NCI-H345 (cell line): Measurements from ENCODE around the gene ADGRB3.
A peak's percentile ranks its signal among the peaks of the same experiment; 100 is the strongest.
"Not testable (repeated sequence)": the region's sequence is repeated elsewhere in the genome, so short reads cannot be mapped to it uniquely, and the experiment has no call there.

ENCODE experiments used
- DNase-seq: peaks from one replicate; lab custom pipeline; 2025; lab: John Stamatoyannopoulos, UW

Gene ADGRB3

DNA sequence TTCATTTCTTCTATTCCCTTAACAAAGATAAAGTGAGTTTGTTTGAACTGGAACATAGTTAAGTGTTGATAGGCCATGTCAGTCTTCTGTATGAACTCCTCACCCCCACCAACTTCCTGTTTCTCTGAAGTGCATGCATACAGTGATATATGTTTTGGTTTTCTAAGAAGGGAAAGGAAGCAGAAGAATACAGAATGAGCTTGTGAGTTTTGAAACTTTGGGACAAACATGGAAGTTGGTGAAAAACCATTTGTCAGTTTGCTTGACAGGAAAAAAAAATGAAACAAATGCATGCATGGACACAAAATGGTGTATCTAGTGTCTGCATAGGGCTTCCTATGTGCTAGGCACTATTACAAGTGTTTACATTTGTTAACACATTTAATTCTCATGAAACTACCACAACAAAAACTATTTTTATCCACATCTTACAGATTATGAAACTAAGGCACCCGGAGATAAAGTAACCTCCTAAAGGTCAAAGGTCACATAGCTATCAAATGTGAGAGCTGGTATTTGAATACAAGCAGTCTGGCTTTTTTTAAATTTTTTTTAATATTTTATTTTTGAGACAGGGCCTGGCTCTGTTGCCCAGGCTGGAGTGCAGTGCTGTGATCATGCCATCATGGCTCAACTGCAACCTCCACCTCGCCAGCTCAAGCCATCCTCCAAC is 105.9 kb downstream of the ADGRB3 start:
- no peak for DNase-seq

DNA sequence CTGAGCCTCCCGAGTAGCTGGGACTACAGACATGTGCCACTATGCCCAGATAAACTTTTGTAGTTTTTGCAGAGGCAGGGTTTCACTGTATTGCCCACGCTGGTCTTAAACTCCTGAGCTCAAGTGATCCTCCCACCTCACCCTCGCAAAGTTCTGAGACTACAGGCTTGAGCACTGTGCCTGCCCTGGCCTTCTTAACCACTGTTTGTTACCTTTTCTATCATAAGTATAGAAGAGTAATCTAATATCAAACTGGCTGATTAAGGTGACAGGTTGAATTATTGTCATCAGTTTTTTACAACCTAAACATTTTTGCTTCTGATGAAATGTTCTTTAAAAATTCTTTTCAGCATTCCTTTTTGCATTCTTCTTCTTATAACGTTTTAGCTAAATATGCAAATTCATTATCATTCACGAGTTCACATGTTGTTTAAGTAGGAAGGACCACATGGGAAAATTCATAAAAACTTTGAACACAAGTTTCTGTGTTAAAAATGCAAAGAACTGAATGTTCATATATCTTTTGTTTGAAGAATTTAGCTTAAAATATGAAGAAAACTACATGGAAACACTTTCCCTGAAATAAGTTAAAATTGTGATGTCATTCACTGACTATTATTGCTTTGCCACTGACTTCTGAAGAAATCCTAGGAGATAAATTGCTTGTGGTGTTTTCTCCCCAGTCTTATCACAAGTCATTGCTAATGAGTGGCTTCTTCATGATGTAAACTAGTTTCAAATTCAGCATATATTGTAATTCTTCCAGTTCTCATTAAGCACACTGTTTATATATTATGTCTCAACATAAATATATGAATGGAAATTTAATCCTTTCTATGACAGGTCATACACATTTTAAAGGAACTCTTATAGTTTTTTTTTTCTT is 106.7 kb downstream of the ADGRB3 start:
- DNase-seq: no peak

DNA sequence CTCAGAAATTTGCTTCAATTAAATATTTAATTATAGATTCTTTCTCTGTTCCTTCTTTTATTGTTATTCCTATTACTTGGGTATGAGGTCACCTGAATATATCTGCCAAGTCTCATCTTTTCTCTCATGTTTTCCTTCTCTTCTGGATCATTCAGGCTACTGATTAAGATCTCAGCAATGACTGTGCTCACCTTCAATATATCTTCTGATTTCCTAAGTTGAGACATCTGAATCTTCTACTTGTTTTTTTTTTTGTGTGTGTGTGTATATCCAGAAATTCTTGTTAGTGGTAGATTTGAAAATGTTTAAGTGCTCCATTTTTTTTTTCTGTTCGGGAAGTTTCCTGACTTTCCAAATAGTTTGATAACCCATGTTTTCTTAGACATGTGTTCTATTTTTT is 108.0 kb downstream of the ADGRB3 start:
- no peak for DNase-seq

DNA sequence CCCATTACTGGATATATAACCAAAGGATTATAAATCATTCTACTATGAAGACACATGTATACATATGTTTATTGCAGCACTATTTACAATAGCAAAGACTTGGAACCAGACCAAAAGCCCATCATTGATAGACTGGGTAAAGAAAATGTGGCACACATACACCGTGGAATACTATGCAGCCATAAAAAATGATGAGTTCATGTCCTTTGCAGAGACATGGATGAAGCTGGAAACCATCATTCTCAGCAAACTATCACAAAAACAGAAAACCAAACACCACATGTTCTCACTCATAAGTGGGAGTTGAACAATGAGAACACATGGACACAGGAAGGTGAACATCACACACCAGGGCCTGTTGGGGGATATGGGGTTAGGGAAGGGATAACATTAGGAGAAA is 109.3 kb downstream of the ADGRB3 start:
- DNase-seq: not testable (repeated sequence)

DNA sequence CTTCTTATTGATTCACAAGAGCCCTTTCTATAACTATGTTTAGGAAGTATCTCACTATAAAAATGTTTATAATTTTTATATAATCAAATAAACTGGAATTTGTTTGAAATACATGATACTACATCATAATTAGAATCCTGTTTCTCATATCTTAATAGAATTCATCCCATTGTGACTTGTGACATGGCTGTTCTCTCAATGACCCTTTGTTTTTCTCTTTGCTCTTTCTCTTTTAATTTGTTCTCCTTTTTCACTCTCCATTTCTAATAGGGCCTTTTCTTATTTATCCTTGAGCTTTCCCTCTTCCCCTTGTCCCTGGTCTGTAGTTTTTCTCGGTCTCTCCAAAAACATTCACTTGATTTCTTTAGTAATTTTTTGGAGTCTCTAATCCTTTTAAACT is 111.3 kb downstream of the ADGRB3 start:
- DNase-seq: no peak

DNA sequence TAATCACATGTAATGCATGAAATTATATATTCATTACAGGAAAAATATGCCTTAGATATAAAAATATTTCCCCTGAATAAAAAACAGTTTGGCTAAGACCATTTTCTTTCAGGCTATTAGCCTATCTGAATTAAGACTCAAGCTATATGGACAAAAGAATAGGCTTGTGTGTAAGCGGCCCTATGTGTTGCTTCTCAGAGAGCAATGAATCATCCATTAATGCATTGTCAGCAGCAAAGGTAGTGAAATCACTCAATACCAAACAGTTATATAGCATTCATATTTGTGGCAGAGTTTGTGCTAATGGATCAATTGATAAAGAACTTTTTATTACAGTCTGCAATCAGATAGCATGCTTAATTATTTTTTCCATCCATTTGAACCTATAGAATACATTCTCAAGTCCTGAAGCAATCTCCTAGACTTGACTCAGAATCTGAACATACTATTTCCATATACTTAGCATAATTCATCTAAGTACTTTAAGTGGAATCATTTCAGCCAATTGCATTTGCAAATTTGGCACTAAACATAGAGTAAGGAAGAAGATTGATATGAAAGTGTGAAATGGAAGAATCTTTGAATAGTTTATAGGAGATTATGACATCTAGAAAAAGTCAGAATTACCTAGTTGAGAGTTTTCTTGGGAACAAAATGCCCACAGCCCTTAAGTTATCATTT is 112.2 kb downstream of the ADGRB3 start:
- DNase-seq: no peak

DNA sequence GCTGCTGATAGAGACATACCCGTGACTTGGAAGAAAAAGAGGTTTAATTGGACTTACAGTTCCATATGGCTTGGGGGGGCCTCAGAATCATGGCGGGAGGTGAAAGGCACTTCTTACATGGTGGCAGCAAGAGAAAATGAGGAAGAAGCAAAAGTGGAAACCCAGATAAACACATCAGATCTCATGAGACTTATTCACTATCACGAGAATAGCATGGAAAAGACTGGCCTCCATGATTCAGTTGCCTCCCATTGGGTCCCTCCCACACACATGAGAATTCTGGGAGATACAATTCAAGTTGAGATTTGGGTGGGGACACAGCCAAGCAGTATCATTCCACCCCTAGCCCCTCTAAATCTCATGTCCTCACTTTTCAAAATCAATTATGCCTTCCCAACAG is 112.8 kb downstream of the ADGRB3 start:
- not testable (repeated sequence) for DNase-seq

DNA sequence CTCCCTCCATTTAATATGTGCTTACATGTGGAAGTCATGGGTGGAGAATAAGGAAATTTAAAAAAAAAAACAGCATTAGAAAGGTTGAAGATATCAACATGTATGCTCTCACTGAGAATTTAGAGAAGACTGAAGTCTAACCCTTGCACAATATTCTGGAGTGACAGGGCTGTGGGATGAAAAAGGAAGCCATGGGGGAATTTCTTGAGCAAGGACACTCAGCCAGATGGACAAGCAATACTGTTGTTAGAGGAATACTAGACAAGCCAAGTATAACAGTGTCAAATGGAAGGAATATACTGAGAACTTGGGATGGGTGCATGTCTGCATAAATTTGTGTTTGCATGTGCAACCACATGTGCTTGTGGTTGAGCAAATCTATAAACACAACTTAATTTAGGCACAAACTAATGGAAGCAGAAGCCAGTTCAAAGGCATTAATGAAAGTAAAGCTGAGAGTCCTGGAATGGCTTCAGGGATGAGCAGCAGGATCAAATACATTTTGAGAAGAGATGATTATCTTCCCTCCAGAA is 119.7 kb downstream of the ADGRB3 start:
- no peak for DNase-seq

DNA sequence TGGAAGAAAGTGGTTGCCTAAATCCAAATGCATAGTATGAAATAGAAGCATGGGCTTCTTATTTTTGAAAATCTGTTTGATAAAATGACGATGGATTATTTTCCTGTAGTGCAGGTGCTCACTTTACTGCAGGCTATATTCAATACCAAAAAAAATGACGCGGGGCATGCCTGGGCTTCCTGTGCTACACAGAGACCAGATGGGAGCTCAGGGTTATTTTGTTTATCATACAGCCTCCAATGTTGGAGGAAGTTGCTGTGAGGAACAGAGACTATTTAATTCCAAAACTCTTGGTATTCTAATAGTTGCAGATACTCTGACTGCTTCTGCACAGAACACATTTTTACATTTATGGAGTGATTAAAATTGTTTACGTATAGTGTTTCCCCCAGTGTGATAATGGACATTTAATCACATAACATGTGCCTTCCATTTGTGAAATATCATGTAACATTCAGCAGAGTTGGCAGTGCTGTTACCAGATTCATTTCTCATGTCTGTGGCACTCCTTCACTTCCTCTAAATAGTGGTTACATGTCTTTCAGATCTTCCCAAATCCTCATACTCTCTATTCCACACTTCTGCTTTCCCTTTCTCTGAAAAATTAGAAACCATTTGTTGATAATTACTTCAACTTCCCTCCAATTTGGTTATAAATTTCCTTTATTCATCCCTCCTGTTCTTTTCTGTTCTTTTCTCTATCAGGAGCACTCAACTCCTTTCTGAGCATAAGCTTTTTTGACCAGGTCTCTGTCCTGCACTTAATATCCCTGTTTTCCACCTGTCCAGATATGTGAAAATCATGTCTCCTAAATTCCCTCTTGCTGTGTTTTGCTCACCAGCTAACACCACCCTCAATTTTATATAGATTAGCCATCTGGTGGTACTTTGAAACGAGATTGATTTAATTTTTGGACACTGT is 121.6 kb downstream of the ADGRB3 start:
- no peak for DNase-seq

DNA sequence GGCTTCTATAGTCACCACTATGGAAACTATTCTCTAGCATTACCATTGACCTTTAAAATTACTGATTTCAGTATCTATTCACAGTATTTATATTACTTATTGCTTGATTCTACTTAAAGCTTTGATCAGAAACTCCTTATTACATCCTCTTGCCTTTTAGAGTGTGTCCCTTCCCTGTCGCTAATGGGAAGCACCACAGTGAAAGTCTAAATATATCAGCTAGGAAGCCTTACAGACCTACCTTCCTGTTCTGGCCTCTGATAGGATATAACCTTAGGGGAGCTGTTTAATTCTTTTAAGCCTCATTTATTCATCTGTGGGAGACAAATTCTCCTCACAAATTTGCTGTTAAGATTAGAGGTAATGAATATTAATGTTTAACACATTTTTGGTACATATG is 122.7 kb downstream of the ADGRB3 start:
- no peak for DNase-seq

DNA sequence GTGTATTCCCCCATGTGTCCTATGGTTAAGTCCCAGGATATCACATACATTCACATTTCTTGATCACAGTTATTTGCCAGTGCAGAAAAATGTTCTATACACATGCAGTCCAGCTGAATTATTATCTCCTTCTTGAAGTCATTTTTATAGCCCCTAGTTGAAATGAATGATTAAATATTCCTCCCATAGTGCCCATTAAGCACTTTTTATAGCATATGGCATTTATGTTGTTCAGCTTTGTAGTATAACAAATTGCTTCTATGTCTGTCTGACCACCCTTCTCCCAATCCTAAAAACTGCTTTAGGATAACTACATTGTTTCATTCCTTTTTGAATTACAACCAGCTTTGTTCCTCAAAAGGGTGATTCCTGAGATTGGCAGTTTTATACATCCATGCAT is 123.5 kb downstream of the ADGRB3 start:
- no peak for DNase-seq

DNA sequence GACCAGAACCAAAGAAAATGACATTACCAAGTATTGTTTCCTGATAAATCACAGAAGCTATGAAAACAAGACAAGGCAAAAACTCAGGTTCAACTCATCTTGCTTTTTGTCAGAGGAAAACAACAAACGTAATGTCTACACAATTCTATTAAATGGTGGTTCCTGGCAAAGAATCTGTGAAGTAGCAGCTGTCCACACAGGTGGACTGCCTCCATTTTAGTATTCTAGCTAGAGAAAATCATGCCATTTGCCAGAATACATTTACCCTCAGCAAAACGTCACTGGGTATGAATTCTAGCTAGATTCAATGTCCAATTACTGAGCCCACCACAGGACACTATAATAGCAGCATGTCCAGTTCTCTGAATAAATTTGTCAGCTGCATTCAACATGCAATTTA is 125.4 kb downstream of the ADGRB3 start:
- no peak for DNase-seq

DNA sequence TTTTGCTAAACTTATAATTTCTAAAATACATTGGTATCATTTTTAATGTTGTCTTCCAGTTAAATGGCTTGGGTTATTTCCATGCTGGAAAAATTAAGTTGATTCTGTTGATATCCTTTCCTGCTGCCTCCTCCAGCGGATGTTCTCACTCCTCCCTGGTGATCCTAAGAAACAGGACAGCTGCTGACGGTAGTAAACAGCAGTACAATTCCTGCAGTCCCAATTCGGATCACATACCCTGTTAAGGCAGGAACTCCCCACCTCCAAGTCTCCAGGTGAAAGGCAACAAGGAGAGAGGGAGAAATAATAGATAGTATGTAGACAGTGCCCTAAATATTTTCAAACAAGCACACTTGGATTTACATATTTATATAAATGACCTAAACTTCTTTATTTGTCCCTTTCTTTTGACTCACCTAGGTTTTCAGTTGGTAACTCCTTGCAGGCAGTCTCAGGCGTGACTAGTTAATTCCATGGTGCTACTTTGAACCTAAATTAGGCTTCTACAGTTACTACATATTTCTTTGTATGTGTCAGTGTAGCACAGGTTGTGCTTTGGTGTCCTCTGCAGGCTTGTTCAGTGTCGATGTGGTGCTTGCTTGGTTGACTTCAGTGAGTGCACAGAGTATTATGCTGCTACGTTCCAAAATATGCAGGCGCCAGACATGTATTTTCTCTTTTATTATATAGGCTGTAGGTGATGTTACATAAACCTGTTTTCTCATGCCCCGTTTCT is 126.0 kb downstream of the ADGRB3 start:
- DNase-seq: no peak

DNA sequence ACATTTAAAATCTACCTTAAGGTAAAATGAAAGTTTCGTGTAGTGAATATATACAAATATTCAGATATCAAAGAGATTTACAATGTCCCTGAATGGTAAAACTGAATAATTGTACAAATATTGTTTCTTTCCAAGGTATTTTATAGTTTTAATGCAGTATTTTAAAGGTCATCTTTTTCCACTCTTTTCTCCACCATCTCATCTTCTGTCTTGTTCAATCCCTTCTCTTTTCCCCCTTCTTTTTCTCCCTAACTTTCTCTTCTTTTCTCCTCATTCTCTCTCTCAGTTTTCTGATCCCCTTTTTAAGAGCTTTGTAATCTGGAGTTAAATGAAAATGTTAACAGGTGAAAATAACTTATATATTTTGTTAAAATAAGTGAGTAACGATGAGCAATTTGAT is 126.9 kb downstream of the ADGRB3 start:
- DNase-seq: no peak

DNA sequence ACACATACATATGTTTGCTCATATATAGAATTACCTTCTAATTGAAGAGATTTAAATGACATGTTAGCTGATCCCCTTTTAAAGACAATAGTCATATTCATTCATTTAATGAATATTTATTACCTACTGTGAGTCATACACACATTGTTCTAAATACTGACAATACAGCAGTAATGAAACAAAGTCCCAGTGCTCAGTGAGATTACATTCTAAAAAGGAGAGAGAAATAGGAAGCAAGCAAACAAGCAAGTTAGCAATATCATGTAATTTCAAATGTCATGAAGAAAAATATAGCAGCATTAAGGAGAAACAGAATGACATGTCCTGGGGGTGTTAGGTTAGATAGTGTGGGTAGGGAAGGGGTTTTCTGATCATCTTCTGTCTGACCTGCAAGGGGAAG is 136.3 kb downstream of the ADGRB3 start:
- DNase-seq: no peak

DNA sequence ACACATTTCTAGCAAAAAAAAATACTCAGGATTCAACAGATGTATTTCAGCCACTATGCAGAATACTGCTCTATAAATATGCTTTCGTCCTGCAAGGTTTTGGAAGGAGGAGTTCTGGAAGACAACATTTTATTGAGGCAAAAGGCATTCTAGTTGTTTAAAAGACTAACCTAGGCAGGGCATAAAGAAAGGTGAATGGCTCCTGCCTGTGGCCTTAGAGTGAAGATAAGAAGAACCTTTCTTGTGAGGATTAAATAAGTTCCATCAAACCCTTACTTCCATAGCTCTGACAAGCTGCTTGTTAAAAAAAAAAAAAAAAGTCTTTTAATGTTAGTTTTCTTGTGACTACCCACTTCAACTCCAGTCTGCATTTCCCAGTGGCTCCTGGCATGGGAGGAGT is 139.8 kb downstream of the ADGRB3 start:
- no peak for DNase-seq

DNA sequence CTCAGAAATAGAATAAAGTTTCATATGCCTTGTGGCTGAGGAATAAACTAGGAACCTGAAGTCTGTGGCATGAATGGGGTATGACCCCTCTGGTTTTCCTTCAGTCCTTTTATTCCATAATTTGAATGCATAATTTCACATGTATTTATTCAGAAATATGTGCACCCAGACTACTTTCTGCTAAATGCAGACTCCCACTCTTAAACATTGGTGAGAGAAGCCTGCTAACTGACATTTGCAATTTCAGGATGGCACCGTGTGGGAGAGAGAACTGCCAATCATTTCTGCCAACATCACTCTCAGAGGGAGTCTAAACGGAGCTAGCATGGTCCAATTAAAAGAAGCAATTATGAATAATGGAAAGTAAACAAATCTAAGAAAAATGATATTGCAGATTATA is 141.3 kb downstream of the ADGRB3 start:
- DNase-seq: no peak

DNA sequence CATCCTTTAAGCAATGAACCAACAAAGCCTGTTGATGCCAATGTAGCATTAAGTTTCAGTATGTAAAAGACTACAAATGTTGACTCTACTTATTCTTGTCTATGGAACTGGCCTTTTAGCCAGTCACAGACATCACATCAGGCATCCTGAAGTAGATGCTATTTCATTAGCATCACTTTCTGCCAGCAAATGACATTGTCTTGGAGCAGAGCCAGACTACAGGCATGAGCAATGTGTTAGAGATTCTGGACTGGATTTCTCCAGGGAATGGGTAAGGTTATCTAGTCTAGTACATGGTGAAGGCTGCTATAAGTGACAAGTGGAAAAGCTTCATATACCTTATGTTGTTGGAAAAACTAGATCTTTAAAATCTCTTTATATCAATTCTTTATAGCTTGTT is 142.9 kb downstream of the ADGRB3 start:
- DNase-seq: peak; percentile 92

DNA sequence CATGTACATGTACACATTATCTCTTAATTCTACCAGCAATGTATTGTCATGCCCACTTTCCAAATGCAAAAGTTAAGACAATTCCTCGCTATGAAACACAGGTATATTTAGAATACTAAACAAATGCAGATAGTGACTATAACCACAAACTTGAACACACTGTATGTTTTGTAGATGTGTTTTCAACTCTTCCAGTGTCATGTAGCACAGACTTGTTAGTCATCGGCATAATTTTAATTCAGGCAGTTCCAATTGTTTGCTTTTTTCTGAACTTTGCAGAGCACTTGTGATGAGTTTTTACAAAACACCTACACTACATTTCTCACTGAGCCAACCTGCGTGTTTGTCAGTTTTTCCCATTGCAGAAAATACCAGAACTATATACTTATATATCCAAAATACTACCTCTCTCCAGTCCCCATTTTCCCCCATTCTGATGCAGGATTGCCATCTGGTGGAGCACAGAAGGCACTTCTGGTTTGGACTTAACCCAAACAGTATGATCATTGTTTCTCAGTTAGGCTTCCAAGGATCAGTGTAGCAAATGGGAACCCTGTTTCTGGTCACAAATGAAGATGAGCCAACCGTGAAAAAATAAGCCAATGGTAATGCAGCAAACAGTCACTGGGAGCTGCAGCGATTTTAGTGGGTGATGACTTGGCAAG is 143.4 kb downstream of the ADGRB3 start:
- peak; percentile 67 for DNase-seq

DNA sequence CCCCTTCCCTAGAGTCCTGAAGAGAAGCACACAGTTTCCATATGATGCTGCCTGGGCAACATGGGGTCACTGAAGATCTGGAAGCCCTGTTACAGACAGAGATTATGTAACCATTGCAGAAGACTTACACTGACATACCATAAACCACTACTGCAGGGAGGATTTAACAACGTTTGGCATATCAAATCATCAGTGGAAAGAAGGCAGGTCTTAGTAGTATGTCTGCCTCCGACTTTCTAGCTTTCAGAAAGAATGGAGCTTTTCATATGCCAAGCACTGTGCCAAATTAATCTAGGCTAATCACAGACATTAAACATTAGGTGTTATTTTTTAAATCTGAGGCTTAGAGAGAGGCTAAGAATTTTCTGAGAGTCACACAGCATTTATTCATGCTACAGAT is 144.3 kb downstream of the ADGRB3 start:
- no peak for DNase-seq
